Measurements from ENCODE around the gene AJUBA. TPM values are rescaled to one million over a fixed set of nuclear protein-coding genes. Genes with fewer than 3 reads are reported as not detected.

The AJUBA gene
- total RNA-seq, 1 donor from 2014 or later = 33.1 TPM

DNA sequence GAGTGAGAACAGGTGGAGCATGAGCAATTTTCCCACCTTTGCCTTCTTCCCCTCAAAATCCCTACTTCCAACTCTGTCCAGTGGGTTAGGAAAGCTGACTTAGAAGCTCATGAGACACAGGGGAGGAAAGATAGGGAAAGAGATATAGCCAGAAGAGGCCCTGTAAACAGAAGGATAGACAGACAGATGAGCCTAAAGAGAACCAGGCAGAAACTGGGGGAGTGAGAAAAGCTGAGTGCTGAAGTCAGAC lies 5.0 kb downstream of the AJUBA start:
- Mint-ChIP-seq H3K27ac (ENCODE audit: unreplicated experiment) (peak overlapping the region; percentile 85), H3K36me3 (ENCODE audit: low read depth) (peaks cover 17% of the 10 kb centered on the region), H3K27me3 (ENCODE audit: low read depth) (no peaks in the 10 kb centered on the region), H3K4me1 (peaks cover 61% of the 10 kb centered on the region), H3K9me3 (no peaks in the 10 kb centered on the region), H3K4me3 (peak overlapping the region; percentile 92)
- TF ChIP-seq, protein P1, sequence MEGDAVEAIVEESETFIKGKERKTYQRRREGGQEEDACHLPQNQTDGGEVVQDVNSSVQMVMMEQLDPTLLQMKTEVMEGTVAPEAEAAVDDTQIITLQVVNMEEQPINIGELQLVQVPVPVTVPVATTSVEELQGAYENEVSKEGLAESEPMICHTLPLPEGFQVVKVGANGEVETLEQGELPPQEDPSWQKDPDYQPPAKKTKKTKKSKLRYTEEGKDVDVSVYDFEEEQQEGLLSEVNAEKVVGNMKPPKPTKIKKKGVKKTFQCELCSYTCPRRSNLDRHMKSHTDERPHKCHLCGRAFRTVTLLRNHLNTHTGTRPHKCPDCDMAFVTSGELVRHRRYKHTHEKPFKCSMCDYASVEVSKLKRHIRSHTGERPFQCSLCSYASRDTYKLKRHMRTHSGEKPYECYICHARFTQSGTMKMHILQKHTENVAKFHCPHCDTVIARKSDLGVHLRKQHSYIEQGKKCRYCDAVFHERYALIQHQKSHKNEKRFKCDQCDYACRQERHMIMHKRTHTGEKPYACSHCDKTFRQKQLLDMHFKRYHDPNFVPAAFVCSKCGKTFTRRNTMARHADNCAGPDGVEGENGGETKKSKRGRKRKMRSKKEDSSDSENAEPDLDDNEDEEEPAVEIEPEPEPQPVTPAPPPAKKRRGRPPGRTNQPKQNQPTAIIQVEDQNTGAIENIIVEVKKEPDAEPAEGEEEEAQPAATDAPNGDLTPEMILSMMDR (conservative IDR thresholded peaks at IDR 0.05) = no peak
- DNase-seq (ENCODE audit: low read depth, low spot score) = no peak

DNA sequence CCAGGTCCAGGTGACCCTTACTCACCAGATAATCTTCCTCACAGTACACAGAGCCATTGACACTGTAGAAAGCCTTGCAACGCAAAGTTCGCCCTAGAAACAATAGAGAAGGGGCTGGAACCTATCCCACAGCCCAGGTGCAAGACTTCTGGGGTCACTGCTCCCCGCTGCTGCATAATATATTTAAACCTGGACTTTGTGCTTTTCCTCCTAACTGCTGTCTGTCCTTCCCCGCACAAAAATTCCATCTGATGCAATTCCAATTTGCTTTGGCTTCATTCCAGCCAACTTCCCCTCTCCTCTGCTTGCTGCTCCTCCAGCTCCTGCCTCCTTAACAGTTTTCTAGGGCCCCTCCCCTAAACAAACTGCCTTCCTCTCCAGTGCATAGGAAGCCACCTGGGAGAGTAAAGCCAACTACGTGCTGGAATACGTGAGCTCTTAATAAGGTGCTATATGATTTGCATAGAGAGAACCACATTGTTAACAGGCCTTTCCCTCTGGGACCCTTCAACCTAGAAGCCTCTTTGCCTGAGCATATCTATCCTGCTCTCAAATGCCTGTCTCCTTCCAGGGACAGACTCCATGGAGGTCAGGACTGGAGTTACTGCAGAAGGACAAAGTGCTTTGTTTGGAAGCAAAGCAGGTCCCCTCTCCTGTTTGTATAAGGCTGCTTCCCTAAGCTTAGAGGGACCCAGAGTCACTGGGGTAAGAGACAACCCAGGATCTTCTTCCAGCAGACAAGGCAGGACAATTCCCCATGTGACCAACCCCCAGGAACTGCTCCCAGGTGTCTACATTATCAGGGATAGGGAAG lies 5.5 kb downstream of the AJUBA start:
- Mint-ChIP-seq H3K9me3 (no peaks in the 10 kb centered on the region), H3K27ac (ENCODE audit: unreplicated experiment) (peak overlapping the region; percentile 85), H3K36me3 (ENCODE audit: low read depth) (peaks cover 21% of the 10 kb centered on the region), H3K27me3 (ENCODE audit: low read depth) (no peaks in the 10 kb centered on the region), H3K4me3 (peak overlapping the region; percentile 92), H3K4me1 (peaks cover 61% of the 10 kb centered on the region)
- TF ChIP-seq, protein P1 (conservative IDR thresholded peaks at IDR 0.05) = no peak
- DNase-seq (ENCODE audit: low read depth, low spot score) = no peak

DNA sequence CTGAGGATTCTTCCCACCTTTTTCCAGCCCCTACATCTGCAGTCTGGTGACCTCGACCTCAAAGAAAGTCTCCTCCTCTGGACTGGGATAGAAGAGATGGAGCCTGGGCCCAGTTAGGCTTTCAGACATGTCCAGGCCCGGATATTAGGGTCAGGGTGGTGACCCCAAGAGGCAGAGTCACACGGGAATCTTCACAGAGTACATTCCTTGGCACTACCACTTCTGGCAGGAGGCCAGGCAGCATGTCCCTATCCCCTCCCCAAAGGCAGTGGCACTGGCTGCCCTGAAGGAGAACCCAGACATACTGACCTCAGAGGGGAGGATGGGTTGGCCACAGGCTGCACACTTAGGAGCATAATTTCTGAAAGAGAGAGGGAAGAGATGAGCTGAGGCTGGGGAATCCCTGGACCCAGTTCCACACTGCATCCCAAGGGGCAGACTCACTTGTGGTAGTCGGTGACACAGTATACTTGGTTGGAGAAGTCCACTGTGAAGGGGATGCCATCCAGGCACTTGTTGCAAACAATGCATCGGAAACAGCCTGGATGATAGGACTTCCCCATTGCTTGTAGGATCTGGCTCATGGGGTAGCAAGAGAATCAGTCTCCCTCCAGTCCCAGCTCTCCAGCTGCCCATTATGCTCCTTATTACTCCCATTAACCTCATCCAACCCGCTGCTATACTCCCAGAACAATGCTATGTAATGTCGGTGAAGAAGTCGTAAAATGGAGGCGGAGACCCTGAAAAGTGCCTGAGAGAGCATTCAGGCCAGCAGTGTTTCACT lies 7.6 kb downstream of the AJUBA start:
- H3K27ac Mint-ChIP-seq (ENCODE audit: unreplicated experiment) = peak overlapping the region; percentile 54
- no peak for DNase-seq (ENCODE audit: low read depth, low spot score)
- H3K4me1 Mint-ChIP-seq = peaks cover 55% of the 10 kb centered on the region
- peaks cover 21% of the 10 kb centered on the region for H3K36me3 Mint-ChIP-seq (ENCODE audit: low read depth)
- peak overlapping the region; percentile 67 for H3K4me3 Mint-ChIP-seq
- no peaks in the 10 kb centered on the region for H3K27me3 Mint-ChIP-seq (ENCODE audit: low read depth)
- TF ChIP-seq, protein P1 (conservative IDR thresholded peaks at IDR 0.05) = no peak
- H3K9me3 Mint-ChIP-seq = no peaks in the 10 kb centered on the region

GRCh38 chr14:22973217-22974032 lies 8.9 kb downstream of the AJUBA start:
- H3K36me3 Mint-ChIP-seq (ENCODE audit: low read depth) = peaks cover 25% of the 10 kb centered on the region
- peaks cover 42% of the 10 kb centered on the region for H3K4me1 Mint-ChIP-seq
- H3K27ac Mint-ChIP-seq (ENCODE audit: unreplicated experiment) = peak overlapping the region; percentile 48
- peak; percentile 61 for DNase-seq (ENCODE audit: low read depth, low spot score)
- no peaks in the 10 kb centered on the region for H3K9me3 Mint-ChIP-seq
- TF ChIP-seq, protein P1 (conservative IDR thresholded peaks at IDR 0.05) = peak; percentile 81
- peak overlapping the region; percentile 39 for H3K4me3 Mint-ChIP-seq
- H3K27me3 Mint-ChIP-seq (ENCODE audit: low read depth) = no peaks in the 10 kb centered on the region

GRCh38 chr14:22972313-22972930 lies 9.9 kb downstream of the AJUBA start:
- Mint-ChIP-seq H3K4me3 (no peak overlapping the region), H3K36me3 (ENCODE audit: low read depth) (peaks cover 25% of the 10 kb centered on the region), H3K4me1 (peaks cover 32% of the 10 kb centered on the region), H3K9me3 (no peaks in the 10 kb centered on the region), H3K27ac (ENCODE audit: unreplicated experiment) (no peak overlapping the region), H3K27me3 (ENCODE audit: low read depth) (no peaks in the 10 kb centered on the region)
- TF ChIP-seq, protein P1 (conservative IDR thresholded peaks at IDR 0.05) = no peak
- no peak for DNase-seq (ENCODE audit: low read depth, low spot score)

Data from neural crest cell (in vitro differentiated cells).